Fibroblast of peridontal ligament (primary cell): Measurements from ENCODE around the gene NDUFA3.

Experiments used
- DNase-seq: peaks from one replicate; pipeline ENCODE4 v3.0.0-alpha.2; 2010; ENCODE audit errors: extremely low read depth

The NDUFA3 gene

DNA sequence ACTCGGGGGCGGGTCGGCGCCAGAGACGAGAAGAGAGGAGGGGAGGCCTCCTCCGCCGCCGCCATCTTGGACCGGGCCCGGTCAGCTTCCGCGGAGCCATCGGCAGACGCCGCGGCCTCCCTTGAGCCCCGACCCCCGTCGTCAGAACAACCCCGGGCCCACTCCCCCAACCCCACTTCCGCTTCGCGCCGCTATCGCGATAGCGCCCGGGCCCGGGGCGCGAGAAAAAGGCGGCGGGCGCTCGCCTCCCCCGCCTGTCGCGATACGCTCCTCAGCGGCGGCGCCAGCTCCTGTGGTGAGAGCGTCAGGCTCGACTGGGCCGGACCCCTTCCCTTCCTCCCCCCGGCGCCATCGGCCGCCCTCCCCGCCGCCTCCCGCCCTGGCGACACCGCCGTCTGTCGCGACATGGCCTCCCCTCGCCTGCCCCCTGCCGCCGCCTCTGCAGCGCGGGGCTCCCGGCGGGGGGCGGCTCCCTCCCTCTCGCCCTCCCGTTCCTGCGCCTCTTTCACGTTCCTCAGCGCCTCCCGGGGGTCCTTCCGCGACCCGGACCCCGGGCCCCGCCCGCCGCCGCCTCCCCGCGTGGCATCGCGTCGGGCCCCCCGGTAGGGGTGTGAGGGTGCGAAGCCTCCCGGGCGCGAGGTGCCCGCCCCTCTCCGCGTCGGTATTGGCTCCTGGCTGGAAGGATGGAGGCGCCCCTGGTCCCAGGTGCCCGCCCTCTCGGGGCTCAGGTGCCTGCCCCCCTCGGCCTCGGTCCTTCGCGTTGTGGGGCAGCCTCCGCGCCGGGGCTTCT is 35.2 kb downstream of the NDUFA3 start, which contains the start of gene CNOT3:
Gene CNOT3, plus strand, starts transcription at position 64 of the 790 bp plus-strand sequence. CDS start 5,217 bp downstream, outside the sequence.
- DNase-seq, result no peak

DNA sequence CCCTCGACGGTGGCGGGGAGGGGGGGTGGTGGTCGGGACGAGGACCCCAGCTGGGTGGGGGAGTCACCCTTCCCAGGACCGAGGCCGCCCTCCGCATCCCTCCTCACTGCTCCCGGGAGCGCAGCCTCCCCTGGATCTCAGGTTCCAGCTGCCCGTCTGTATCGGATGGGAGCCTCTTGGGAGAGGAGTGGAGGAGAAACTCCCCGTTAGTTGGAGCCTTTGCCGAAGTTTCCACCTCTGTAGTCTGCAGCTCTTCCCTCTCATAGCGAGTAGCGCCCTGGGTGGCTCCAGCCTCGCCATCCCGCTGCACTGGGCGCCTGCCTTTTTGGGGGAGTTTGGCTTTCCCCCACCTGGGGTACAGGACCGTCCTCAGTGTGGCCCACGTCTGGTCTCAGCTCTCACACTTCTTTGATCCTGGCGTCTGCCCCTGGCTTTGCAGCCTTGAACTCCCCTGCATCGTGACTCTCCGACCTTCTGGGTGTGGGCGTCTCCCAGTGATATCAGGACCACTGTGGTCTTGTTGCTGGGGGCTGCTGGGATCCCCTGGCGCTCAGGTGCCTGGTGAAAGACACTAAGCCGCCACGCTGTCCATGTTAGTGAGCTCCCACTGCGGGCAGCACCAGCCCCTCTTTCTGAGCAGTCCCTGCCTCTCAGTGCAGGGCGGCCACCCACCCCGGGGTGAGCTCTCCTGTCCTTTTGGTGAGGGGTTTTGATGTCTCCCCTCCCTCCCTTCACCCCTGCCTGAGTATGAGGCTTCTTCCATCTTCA is 36.0 kb downstream of the NDUFA3 start:
- no peak for DNase-seq

DNA sequence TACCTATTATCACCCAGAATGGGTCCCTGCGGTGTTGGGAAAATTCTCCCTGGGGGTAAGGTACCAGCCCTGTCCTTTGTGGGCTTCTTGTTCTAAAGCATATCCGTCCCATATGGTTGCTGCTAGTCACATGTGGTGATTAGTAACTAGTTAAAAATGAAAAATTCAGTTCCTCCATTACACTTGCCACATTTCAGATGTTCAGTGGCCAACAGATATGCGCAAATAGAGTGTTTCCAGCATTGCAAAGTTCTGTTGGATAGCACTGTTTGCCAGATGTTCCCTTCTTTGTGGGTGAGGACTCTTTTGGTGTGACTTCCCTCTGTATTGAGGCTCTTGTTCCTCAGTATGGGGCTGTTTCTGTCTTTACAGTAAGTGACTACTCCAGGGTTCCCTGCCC is 38.7 kb downstream of the NDUFA3 start:
- DNase-seq, result peak; percentile 49

DNA sequence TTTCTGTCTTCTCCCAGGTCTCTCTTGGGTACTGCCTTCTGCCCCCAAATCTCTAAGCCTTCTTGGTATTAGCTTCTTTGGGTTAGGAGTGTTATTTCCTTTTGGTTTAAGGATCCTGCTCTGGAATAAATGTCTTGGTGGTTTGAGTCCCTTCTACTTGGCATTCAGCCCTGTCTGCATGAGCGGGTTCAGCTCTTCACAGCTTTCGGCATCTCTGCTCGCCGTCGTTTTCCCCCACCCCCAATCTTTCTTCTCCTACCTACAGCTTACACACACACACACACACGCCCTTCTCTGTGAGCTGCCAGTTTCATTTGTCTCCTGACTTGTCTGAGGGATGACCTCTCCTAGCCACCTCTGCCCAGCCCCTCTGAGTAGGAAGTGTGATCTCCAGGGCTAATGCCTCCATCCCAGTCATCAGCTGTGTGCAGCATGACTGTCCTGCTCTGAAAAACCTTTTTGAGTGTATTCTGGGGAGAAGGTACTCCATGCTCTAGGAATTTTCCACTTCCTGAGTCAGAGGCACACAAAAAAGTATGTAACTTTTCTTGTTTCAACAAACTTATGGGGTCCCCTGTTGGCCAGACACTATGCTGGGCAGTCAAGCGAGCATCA is 39.6 kb downstream of the NDUFA3 start:
- no peak for DNase-seq

DNA sequence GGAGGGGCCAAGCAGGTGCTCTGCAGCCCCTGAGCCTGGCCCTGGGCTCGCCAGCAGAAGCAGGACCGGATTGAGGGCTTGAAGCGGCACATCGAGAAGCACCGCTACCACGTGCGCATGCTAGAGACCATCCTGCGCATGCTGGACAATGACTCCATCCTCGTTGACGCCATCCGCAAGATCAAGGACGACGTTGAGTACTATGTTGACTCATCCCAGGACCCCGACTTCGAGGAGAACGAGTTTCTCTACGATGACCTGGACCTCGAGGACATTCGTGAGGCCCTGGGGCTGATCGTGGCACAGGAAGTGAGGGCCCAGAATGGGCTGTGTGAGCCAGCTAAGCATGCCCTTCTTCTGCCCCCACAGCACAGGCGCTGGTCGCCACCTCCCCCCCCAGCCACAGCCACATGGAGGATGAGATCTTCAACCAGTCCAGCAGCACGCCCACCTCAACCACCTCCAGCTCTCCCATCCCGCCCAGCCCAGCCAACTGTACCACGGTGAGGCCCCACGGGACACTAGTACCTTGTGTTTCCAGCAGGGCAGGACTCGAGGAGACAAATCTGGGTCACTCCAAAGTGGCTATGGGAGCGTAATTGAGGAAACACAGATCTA is 43.0 kb downstream of the NDUFA3 start:
- no peak for DNase-seq

DNA sequence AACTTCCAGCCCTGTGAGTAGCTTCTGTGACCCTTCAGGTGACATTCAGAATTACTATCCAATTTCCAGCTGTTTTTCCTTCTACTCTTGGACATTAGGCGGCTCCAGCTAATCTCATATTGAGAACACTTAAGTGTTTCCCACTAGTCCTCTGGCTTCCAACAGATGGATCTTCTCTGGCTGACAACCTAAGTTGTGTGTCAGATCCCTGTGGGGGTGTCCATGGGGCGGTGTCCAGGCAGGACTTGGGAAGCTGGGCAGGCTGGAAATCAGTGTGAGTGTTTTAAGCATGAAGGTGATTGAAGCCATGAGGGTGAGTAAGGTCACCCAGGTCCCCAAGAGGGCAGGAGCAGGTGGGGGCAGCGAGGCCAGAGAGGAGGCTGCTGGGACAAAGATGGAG is 45.0 kb downstream of the NDUFA3 start:
- no peak for DNase-seq

DNA sequence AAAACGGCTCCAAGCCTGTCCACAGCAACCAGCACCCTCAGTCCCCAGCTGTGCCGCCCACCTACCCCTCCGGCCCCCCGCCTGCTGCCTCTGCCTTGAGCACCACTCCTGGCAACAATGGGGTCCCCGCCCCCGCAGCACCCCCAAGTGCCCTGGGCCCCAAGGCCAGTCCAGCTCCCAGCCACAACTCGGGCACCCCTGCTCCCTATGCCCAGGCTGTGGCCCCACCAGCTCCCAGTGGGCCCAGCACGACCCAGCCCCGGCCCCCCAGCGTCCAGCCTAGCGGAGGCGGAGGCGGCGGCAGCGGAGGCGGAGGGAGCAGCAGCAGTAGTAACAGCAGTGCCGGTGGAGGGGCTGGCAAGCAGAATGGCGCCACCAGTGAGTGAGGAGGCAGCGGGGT is 45.5 kb downstream of the NDUFA3 start:
- DNase-seq, result no peak

DNA sequence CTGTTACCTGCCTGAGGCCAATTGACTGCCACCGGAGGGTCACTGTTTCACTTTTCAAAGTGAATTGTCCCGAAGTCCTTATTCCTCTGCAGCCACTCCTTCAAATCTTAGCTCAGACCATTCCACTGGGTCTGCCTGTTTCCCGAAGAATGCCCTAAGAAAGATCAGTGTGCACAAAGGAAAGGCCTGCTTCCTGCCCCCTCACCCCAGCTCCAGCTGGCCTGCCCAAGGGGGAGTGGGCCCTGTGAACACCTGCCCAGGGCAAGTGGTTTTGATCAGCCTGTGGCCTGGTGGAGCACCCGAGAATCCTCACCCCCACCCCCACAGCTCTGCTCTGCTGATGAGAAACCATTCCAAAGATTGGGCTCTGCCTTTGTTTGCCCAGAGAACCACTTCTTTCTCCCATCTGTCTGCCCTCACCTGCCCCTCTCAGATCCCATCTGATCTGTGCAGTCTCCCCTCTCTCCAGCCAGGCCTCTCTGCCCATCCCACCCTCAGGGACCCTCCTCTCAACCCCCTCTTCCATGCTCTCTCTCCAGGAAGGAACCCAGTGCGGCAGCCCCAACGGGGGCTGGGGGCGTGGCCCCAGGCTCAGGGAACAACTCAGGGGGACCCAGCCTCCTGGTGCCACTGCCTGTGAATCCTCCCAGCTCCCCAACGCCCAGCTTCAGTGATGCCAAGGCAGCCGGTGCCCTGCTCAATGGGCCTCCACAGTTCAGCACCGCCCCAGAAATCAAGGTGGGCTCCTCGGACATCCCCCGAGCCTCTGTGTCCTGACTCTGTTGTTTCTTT is 46.6 kb downstream of the NDUFA3 start:
- DNase-seq, result no peak

DNA sequence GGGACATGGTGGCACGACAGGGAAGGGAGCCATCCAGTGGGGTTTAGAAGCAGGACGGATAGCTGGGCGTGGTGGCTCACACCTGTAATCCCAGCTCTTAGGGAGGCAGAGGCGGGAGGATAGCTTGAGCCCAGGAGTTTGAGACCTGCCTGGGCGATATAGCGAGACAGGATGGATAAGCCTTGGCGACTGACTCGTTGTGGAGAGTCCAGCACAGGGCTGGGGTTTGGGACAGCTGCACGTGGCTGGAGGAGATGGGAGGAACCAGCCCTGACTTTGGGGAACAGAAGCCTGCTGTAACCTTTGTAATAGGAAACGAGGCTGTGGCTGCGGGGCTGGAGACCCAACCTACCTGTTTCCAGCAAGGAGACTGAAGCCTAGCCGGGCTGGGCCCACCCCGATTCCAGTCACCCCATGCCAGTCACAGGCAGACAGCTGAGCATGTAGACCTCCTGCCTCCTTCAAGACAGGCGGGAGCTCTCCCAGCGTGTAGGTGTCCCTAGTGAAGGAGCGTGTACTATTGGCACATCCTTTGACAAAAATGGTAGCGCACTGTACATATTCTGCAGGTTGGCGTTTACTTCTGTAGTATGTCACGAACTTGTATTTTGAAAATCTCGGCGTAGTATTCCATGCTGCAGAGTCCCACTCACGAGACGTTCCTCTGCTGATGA is 48.8 kb downstream of the NDUFA3 start:
- no peak for DNase-seq

DNA sequence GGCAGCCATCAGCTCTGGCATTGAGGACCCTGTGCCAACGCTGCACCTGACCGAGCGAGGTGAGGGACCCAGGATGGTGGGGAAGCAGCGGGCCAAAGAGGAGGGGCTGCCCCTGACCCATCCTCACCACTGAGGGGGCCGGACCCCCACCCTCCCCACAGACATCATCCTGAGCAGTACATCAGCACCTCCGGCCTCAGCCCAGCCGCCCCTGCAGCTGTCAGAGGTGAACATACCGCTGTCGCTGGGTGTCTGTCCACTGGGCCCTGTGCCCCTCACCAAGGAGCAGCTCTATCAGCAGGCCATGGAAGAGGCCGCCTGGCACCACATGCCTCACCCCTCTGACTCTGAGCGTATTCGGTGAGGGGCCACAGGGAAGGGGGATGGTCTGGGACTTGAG is 49.6 kb downstream of the NDUFA3 start:
- no peak for DNase-seq

DNA sequence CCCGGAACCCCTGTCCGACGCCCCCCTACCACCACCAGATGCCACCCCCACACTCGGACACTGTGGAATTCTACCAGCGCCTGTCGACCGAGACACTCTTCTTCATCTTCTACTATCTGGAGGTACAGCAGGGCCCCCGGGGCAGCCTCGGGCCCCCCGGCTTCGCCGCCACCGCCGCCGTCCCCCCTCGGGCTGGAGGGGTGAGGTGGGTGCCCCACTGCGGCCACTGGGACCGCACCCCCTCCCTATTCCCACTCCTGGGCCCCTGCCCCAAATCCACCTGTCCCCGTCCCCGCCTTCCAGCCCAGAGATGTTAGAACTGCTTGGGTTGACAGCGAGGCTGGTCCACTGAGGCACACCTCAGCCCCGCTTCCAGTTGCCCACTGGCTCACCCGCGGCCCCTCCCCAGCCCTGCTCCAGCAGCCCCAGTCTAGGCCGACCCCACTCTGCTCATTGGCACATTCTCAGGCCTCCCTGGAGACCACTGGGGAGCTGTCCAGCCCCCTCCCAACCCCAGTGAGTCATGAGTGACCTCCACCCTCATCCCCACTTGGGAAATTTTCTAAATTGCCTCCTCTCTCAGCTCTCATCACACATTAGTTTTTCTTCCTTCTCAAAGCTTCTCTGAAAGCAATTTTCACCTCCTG is 50.3 kb downstream of the NDUFA3 start:
- peak; percentile 34 for DNase-seq

DNA sequence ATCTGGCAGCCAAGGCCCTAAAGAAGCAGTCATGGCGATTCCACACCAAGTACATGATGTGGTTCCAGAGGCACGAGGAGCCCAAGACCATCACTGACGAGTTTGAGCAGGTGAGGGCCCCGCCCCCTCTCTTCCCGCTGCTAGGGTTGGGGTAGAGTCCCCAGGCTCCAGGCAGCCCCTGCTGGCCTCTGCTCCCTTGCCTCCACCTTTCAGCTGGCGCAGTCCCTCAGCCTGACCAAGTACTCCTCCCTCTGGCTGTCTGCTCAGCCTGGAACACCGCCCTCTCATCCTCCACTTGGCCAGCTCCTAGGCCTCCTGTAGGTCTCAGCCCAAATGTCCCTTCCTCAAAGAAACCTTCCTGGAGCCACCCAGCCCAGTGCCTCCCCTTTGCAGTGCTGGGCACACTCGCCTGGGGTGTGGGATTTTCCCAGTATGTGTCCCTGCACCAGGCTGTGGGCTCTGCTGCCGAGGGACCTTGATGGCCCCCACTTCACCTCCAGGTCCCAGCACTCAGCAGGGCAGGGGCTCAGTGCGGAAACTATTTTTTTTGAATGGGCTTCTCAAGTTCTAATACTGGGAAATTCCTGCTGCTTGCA is 51.2 kb downstream of the NDUFA3 start:
- DNase-seq, result no peak

DNA sequence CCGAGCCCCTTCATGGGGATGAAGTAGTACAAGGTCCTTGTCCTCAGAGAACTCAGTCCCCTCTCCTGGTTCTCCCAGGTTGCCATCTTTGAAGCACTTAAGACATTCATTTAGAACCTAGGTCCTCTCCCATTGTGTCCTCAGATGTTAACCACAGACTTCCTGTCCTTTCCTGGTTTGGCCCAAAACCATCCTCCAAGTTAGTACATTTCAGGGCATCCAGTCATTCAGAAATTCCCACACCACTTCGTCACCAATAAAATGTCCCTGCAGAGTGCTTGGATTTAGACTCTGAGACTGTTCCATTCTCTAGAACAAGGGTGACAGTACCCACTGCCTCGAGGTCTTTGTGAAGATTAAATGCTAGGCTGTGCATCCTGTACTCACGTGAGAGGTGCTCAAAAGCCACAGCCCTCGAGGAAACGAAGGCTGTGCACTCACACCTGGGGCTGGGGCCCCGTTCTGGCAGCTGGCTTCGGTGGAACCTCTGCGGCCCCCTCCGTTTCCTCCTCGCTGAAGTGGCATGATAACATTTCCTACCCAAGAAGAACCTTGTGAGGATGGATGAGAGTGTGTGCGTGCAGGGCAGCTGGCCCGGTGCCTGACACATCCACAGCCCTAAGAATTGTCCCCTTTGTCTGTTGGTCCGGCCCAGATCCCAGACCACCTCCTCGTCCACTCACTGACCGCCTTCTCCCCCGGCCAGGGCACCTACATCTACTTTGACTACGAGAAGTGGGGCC is 52.1 kb downstream of the NDUFA3 start:
- DNase-seq, result peak; percentile 17

DNA sequence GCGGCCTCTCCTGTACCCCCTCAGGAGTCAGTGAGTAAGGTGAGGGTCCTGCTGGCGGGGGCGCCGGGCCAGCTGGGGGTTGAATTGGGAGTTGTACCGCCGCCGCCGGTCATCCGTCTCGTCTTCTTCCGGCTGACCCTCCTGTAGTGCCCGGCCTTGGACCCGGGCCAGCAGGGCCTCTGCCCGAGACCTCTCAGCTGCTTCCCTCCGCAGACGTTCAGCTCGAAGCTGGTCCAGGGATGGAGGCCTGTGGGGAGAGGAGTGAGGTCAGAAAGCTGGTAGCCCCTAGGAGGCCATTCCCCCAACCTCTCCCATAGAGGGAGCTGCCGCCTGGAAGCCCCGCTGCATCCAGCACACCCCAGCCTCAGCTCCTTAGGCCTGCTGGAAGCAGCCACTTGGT is 53.0 kb downstream of the NDUFA3 start:
- no peak for DNase-seq

DNA sequence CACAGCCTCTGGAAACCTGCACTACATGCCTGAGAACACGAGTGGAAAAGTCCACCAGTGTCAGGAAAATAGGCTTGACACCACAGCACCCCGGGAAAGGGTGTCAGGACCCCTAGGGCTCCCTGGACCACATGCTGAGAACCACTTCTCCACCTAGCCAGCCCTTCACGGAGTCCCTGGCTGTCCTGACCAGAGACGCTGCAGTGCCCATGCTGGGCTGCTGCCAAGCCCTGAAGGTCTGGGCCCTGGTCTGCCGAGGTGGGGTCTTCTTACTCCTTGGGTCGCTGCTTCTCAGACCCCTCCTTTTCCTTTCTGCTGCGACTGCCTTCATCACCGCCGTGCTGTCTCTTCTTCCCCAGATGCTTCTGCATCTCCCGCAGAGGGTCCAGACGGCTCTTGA is 53.8 kb downstream of the NDUFA3 start:
- no peak for DNase-seq

DNA sequence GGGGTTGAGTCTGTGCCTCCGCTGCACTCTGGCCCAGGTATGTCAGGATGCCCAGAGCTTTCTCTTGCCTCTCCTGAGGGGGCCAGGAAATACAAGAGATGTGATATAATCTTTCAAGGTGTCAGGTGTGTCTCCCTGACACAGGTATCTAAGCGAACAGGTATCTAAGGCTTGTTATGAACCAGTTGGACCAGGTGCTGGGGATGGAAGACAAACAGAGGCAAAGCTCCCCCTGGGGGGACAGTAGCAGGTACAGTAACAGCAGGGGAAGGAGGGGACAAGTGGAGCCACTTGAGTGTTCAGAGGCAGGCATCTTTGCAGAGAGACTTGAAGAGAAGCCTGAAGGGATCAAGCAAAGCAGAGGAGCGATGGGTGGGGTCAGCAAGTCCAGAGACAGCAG is 54.3 kb downstream of the NDUFA3 start:
- DNase-seq, result no peak
